Measurements from ENCODE around the gene MBNL2. TPM values are rescaled to one million over a fixed set of nuclear protein-coding genes. Genes with fewer than 3 reads are reported as not detected.

The MBNL2 gene
- total RNA-seq, 2 donors from 2014 or later = 59.6 to 67.7 TPM

DNA sequence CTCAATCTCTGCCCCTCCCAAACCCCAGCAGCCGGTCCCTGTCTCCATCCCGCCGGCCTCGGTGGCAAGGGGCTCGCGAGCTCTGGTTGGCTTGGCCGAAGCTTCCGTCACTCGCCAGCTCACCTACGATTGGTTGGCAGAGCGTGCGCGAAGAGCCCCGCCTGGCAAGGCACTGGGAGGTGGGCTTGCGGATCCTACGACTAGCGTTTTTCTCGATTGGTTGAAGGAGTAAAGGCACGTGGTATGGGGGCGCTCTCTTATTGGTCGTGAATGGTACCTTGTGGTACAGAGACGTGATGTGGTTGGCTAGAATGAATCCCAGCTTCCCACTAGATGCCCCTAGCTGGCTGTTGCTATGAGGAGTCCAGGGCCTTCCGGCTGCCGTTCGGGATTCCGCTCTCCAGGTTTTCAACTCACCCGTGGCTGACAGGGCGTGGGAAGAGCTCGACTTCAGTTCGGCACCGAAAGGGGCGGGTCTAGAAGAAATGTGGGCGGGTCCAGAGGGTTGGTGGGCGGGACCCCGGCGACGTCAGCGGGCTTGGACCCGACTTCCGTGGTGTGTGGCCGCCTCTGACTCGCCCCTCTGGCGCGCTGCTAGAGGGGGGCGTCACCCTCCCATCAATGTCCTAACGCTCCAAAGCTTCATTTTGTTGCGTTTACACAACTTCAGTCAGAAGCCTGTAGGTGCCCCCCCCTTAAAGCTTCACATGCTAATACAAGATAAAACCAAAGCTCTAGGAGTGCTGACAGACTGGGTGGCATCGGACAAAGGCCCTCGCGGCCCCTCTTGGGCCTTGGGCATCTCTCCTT lies 211.0 kb downstream of the MBNL2 start:
- peak; percentile 99 for ATAC-seq (ENCODE audit: insufficient number of reproducible peaks, low FRiP score, low read depth)
- peak overlapping the region; percentile 91 for H3K4me3 ChIP-seq
- H3K27me3 ChIP-seq (replicated peaks; ENCODE audit: insufficient read depth) = no peaks in the 10 kb centered on the region
- peak overlapping the region; percentile 99 to 100 for H3K27ac ChIP-seq
- TF ChIP-seq, protein P1, sequence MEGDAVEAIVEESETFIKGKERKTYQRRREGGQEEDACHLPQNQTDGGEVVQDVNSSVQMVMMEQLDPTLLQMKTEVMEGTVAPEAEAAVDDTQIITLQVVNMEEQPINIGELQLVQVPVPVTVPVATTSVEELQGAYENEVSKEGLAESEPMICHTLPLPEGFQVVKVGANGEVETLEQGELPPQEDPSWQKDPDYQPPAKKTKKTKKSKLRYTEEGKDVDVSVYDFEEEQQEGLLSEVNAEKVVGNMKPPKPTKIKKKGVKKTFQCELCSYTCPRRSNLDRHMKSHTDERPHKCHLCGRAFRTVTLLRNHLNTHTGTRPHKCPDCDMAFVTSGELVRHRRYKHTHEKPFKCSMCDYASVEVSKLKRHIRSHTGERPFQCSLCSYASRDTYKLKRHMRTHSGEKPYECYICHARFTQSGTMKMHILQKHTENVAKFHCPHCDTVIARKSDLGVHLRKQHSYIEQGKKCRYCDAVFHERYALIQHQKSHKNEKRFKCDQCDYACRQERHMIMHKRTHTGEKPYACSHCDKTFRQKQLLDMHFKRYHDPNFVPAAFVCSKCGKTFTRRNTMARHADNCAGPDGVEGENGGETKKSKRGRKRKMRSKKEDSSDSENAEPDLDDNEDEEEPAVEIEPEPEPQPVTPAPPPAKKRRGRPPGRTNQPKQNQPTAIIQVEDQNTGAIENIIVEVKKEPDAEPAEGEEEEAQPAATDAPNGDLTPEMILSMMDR (IDR thresholded peaks at IDR 0.05) = no peak
- peak; percentile 96 for DNase-seq (ENCODE audit: low spot score)
- H3K9me3 ChIP-seq = no peaks in the 10 kb centered on the region
- H3K4me1 ChIP-seq (ENCODE audit: control insufficient read depth in 1 of 2, low read depth in 2 of 2) = peaks cover 16 to 28% of the 10 kb centered on the region in 2 donors
- no peaks in the 10 kb centered on the region for H3K36me3 ChIP-seq

DNA sequence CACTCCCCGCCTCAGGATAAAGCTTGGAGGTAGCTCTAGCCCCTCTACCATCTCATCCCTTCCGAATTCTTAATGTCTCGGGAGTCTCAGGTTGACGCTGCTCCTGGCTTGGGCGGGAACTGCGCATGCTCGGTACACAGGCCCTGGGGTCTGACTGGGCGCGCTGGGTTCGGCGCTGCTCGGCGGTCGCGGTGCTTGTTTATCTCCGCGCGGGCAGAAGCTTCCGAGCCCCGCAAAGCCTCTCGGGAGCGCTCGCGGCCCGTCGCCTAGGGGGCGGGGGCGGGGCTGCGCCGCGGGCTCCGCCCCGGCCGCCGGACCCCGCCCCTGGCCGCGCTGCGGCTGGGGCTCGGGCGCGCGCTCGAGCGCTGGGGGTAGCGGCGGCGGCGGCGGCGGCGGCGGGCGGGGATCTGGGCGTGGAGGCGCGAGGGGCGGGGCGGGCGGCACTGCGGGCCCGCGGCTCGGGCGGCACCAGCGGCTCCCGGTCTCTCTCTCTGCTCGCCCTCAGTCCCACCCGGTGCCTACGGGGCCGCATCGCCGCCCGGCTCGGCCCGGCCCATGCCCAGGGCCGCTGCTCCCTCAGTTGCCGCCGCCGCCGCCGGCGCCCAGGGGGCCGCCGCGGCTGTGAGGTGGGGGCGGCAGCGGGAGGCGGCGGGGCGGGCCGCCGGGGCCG lies 211.7 kb downstream of the MBNL2 start, which contains the start of gene RAP2A:
Gene RAP2A, plus strand, starts transcription at position 443 of the 670 bp plus-strand sequence. CDS start 302 bp downstream, outside the sequence.
- Histone ChIP-seq H3K36me3 (no peaks in the 10 kb centered on the region), H3K4me3 (peak within 1 kb of the TSS; percentile 91), H3K9me3 (no peaks in the 10 kb centered on the region), H3K27me3 (replicated peaks; ENCODE audit: insufficient read depth) (no peaks in the 10 kb centered on the region), H3K27ac (peak within 1 kb of the TSS; percentile 99 to 100), H3K4me1 (ENCODE audit: control insufficient read depth in 1 of 2, low read depth in 2 of 2) (peaks cover 17 to 33% of the 10 kb centered on the region in 2 donors)
- TF ChIP-seq, protein P1 (IDR thresholded peaks at IDR 0.05) = no peak
- DNase-seq (ENCODE audit: low spot score) (peak; percentile 48), ATAC-seq (ENCODE audit: insufficient number of reproducible peaks, low FRiP score, low read depth) (peak; percentile 48)

DNA sequence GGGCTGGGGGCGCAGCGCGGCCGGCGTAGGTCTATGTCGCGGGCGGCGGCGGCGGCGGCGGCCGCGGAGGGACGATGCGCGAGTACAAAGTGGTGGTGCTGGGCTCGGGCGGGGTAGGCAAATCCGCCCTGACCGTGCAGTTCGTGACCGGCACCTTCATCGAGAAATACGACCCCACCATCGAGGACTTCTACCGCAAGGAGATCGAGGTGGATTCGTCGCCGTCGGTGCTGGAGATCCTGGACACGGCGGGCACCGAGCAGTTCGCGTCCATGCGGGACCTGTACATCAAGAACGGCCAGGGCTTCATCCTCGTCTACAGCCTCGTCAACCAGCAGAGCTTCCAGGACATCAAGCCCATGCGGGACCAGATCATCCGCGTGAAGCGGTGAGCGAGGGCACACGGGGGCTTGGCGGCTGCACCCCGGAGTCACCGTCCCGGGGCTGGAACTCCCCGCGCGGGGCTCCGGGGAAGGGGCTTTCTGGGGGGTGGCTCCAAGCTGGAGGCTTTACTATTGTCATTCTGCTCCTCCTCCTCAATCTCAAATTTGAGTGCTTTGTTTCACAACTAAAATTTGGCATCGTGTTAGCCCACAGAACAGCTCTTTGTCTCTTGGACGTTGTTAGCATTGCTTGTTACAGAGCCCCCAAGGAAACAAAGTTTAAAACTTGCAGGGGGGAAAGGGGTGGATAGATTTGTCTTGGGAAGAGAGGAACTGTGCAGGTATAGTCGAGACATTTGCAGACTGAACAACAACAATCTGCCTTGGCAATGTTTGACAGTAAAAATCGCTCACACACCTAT lies 212.5 kb downstream of the MBNL2 start:
- Histone ChIP-seq H3K4me1 (ENCODE audit: control insufficient read depth in 1 of 2, low read depth in 2 of 2) (peaks cover 17 to 33% of the 10 kb centered on the region in 2 donors), H3K27ac (peak overlapping the region; percentile 55), H3K4me3 (peak overlapping the region; percentile 91), H3K27me3 (replicated peaks; ENCODE audit: insufficient read depth) (no peaks in the 10 kb centered on the region), H3K9me3 (no peaks in the 10 kb centered on the region), H3K36me3 (no peaks in the 10 kb centered on the region)
- TF ChIP-seq, protein P1 (IDR thresholded peaks at IDR 0.05) = no peak
- no peak for ATAC-seq (ENCODE audit: insufficient number of reproducible peaks, low FRiP score, low read depth)
- DNase-seq (ENCODE audit: low spot score) = no peak

DNA sequence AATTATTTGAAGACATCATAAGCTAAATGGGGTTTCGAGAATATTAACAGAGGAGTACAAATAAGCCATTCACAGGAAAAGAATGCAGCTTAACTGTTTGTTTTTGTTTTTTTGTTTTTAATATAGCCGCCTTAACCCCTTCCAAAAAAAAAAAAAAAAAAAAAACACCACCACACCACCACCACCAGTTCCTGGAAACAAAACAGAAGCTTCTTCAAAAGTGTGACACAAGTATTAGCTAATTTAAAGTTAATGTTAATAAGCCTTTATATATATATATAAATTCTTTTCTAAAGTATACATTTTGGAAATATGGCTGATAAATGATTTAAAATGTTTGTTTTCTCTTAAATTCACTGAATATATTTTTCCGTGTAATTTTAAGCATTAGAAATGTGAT lies 213.2 kb downstream of the MBNL2 start:
- no peak for ATAC-seq (ENCODE audit: insufficient number of reproducible peaks, low FRiP score, low read depth)
- no peaks in the 10 kb centered on the region for H3K36me3 ChIP-seq
- peaks cover 17 to 33% of the 10 kb centered on the region in 2 donors for H3K4me1 ChIP-seq (ENCODE audit: control insufficient read depth in 1 of 2, low read depth in 2 of 2)
- DNase-seq (ENCODE audit: low spot score) = no peak
- no peaks in the 10 kb centered on the region for H3K27me3 ChIP-seq (replicated peaks; ENCODE audit: insufficient read depth)
- no peak overlapping the region for H3K27ac ChIP-seq
- no peaks in the 10 kb centered on the region for H3K9me3 ChIP-seq
- TF ChIP-seq, protein P1 (IDR thresholded peaks at IDR 0.05) = no peak
- peak overlapping the region; percentile 91 for H3K4me3 ChIP-seq
